Measurements from ENCODE around the gene FOXQ1.
"Not testable (repeated sequence)": the region's sequence is repeated elsewhere in the genome, so short reads cannot be mapped to it uniquely, and the experiment has no call there.

The FOXQ1 gene

DNA sequence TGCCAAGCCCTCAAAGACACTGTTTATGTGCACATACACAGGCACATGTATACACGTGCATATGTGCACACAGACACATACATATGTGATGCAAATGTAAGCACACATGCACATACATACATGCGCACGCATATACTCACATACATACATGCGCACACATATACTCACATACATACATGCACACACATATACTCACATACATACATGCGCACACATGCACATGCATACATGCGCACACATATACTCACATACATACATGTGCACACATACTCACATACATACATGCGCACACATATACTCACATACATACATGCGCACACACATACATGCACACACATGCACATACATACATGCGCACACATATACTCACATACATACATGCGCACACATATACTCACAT, 20.5 kb upstream of the FOXQ1 start:
- no peak for DNase-seq

DNA sequence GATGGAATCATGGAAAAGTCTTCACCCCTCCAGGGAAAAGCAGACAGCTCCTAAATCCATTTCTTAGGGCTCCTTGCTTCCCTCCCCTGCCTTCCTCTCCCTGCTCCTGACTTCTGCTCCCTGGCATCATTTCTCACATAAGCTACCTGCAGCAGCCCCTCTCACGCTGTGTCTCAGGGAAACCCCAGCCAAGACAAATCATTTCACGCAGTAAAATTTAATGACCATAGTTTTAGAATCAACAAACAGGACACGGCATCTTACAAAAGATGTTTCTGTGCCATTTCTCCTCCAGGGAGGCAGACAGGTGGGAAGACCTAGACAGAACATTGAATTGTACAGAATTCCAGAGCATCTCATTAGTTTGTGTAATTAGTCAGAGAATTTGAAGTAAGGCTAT, 16.5 kb upstream of the FOXQ1 start:
- DNase-seq: no peak

DNA sequence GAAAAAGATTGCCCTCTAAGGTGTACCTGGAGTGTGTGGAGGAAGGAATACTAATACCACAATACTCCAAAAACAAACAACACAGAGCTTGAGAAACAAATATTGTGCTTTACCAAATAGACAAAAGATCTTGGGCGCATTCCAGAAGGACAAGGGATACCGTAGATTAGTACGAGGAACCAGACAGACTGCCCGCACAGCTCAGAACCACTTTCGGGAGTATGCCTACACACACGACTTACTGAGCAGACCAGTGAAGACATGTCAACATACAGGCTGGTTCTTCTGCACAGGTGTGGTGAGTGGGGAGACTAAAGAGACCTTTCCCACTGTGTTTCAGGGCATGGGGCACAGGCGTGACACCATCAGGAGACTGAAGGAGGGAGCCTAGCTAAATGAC, 15.8 kb upstream of the FOXQ1 start:
- no peak for DNase-seq

DNA sequence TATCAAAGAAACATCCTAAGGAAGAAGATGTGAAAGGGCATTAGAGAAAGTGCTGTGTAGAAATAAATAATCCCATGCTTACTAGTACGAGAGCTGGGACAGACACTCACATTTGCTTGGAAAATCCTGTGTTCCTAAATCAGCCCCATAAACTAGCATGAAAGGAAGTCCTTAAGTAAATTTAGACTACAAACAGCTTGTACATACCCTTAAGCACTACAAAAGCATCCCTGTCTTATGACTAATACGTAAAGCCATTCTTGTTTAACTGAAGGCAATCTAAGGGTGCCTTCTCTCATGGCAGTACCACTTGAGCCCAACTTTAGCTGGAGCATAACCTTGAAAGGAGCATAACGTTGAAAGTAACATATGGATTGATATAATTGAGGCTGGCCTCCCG, 15.4 kb upstream of the FOXQ1 start:
- no peak for DNase-seq

DNA sequence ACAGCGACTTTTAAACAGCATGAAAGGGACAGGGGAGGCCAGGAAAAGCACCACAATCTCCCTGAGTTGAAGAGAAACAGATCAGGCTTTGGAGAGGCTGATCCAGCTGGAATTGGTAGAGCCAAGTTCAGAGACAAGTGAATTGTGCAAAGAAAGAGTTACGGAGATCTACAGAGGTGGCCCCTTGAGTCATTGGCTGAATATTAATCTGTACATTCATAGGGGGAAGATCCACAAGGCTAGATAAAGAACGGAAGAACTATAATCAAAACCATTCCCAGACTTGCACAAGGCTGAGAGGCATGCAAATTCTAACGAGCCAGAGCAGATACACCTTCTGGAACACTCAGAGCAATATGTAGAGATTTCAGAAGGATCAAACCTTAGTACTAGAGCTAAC, 14.2 kb upstream of the FOXQ1 start:
- no peak for DNase-seq

DNA sequence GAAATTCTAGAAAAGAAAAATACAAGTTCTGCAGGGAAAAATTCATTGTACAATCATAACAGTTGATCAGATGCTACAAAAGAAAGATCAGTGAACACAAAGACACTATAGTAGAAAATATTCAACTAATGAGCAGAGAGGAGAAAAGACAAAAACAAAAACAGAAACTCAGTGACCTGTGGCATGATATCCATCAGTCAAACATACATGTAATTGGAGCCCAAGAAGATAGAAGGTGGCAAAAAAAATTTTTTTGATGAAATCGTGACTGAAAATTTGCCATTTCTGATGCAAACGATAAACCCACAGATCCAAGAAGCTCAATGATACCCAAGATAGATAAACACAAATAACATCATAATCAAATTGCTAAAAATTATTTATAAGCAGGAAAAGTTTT, 13.1 kb upstream of the FOXQ1 start:
- no peak for DNase-seq

DNA sequence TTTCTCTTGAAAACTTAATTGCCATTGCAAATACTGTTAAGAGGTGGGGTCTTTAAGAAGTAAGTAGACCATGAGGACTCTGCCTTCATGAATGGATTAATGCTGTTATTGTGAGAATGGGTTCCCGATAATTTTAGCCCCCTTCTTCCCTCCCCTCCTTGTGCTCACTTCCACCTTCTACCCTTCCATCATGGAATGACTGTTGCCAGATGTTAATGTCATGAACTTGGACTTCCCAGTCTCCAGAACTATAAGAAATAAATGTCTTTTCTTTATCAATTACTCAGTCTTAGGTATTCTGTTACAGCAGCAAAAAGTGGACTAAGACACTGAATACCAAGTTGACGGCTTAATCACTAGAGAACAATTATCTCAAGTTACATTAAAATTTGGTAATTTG, 5.8 kb upstream of the FOXQ1 start:
- no peak for DNase-seq

DNA sequence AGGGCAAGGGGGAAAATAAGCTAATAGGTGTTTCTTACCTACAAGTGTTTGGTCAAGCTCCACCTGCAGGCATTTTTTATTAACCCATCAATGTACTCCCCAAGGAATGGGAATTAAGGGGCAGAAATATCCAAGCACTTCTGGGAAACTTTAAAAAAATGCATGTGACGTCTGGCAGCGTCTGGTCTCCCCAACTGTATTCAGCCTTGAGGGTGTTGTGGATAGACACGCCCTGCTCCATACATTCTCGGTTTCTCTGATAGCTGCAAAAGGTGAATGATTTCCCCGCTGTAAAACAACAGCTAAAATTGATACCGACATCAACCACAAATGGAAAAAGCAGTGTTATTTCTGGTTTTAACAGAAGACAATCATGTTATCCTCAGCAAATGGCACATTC, 2.5 kb upstream of the FOXQ1 start:
- DNase-seq: no peak

DNA sequence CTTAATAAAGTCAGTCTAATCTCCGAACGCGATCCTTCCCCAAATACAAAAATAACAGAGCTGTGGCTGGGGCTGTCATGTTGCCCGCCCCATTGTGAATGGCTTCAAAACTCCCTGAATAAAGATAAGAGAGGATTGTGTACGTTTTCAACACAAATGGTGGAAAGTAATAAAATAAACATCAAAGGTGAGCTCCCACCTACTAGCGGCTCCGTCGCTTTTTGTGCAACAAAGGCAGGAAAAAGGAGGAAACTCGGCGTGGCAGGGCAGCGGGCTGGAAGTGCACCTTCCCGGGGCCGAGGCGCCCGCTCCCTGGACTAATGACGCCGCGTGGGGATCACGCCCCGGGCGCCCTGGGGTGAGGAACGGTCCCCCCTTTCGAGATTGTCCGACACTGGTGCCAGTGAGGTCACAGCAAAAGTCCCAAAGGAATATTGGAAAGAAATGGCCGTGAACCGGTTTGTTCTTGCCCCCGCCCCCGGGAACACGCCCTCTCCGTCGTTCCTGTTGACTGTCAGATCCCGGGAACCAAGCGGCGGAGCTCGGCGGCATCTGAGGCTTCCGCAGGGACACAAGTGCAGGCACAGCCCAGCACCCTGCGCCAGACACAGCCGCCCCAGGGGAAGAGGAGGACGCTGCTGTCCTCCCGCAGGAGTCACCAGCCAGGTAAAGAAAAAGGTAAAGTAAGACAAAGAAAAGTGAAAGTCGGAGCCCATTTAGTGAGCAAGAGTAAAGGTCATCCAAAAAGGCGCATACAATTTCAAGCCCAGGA, 1.1 kb upstream of the FOXQ1 start:
- DNase-seq: no peak

DNA sequence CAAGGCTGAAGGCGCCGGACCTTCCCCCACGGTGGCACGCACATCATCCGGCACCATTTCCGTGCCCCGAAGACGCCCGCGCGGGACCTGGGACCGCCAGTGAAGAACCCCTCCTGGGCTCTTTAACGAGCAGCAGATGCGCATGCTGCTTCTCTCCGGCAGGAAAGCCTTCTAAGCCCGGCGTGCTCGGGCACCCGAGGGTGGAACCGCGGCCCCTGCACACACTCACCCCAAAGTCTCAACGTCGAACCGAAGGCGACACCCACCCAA, 240 bp downstream of the FOXQ1 start:
- DNase-seq: no peak

DNA sequence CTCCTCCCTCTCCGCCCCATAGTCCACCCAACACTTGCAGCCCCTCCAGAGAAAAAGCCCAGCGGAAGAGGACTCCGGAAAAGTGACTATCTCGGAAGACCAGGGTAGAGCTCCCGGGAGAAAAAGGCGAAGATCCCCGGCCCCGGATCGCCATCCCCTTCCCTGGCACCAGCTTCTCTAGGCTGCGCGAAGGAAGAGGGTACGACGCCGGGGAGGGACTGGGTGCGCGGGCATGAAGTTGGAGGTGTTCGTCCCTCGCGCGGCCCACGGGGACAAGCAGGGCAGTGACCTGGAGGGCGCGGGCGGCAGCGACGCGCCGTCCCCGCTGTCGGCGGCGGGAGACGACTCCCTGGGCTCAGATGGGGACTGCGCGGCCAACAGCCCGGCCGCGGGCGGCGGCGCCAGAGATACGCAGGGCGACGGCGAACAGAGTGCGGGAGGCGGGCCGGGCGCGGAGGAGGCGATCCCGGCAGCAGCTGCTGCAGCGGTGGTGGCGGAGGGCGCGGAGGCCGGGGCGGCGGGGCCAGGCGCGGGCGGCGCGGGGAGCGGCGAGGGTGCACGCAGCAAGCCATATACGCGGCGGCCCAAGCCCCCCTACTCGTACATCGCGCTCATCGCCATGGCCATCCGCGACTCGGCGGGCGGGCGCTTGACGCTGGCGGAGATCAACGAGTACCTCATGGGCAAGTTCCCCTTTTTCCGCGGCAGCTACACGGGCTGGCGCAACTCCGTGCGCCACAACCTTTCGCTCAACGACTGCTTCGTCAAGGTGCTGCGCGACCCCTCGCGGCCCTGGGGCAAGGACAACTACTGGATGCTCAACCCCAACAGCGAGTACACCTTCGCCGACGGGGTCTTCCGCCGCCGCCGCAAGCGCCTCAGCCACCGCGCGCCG, 822 bp downstream of the FOXQ1 start:
- no peak for DNase-seq

DNA sequence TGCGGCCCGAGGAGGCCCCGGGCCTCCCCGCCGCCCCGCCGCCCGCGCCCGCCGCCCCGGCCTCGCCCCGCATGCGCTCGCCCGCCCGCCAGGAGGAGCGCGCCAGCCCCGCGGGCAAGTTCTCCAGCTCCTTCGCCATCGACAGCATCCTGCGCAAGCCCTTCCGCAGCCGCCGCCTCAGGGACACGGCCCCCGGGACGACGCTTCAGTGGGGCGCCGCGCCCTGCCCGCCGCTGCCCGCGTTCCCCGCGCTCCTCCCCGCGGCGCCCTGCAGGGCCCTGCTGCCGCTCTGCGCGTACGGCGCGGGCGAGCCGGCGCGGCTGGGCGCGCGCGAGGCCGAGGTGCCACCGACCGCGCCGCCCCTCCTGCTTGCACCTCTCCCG, 1.5 kb downstream of the FOXQ1 start:
- no peak for DNase-seq

DNA sequence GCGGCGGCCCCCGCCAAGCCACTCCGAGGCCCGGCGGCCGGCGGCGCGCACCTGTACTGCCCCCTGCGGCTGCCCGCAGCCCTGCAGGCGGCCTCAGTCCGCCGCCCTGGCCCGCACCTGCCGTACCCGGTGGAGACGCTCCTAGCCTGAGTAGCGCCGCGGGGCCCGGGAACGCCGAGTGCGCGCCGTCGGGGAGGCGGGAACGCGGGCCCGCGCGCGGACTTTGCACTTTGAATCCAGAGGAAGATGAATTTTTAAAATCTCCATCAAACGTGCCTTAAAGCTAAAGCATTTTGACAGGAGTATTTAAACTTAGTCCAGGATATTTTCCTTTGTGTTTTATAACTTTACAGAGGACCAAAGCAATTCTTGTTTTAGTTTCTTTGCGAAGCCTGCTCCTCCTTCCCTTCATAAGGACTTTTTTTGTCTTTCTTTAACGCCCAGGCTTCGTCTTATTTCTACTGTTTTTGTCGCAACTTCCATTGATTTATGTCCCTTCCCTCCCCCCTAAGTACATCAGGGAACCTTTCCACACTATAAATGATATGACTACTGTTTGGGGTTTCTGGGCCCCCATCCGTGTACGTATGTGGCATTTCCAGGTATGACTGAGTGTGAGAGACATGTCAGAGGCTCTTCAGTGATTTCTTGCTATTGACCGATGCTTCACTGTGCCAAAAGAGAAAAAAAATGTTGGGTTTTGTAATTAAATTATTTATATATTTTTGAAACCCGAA, 2.0 kb downstream of the FOXQ1 start:
- DNase-seq: no peak

DNA sequence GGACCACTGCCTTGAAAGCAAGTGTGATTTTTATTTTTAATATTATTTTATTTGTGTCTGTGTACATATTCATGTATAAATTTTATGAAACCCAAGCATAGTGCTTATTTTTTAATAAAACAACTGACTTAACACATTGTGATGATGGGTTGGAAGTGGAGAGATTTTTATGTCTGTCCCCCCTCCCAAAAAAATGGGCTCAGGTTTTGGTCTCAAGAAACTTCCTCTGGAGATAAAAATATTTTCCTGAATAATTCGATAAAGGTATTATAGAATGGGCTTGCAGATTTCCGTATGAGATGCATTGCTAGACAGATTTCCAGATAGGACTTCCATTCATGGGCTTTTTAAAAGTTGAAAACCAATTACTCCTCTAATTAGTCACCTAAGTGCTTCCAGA, 2.7 kb downstream of the FOXQ1 start:
- DNase-seq: no peak

DNA sequence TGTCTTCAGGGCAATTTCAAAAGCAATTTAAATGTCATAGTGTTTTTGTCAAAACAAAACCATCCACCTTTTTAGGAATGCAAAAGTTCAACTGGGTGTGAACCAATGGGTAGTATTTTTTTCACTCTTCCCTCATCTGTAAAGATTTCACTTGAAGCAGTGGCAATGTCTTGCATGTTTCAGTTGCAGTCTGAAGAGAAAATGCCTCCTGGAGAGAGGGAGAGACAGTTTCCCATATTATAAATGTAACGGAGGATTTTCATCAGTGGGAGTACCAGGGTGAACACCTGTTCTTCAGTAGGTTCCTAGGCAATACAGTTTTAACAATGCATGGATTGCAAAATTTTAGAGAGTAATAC, 3.3 kb downstream of the FOXQ1 start:
- no peak for DNase-seq

DNA sequence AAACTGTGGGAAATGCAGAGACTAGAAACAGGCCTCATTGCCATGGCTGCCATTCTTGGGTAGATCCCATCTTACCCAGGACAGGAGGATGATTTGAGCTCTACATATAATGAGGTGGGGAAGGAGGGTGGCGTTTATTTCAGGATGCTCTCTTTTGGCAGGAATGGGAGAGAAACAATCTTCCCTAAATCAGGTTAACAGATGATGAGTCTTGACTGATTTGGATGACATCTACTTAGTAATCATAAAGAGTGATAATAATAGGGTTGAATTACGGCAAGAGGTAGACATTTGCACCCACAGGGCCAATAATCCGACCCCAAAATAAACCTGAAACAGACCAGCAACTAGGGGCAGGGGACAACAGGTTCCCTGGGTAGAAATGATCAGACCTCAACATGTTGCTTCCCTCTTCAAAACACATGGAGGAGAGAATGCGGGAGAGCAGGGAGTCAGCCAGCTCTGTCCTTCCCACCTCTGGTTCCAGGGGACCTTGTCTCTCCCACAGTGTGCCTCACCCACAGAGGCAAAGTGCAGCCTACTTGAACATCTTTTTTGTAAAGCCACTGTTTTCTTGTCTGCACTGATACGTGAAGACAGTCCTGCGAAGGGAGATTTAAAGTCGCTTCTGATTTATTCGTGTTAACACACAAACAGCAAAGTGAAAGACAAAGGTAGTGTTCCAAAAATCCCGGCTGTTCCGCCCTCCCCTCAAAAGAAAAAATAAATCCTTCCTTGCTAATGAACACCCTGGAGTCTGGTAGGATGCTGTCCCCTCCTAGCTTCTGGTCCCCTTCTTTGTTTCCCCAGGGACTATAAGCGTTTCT, 3.9 kb downstream of the FOXQ1 start:
- no peak for DNase-seq

DNA sequence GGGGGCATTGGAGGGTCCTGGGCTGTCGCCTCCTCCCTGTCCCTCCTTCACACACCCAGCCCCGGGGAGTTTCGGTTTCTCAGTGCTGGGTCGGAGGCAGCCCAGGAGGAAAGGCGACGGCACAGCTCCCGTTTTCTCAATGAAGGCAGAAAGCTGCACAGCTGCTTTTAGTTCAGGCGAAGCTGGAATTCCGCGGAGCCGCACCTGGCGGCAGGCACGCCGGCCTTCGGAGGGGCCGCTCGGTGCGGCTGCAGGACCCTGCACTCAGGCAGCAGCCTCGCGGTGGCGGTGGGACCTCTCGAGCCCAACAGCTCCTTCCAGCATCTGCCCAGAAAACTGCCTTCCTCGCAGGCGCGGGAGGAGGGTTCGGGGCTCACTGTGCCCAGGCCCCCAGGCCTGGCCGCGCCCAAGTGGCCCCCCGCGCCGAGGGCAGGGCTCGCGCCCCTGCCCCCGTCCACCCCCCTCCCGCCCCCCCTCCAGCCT, 4.6 kb downstream of the FOXQ1 start:
- no peak for DNase-seq

DNA sequence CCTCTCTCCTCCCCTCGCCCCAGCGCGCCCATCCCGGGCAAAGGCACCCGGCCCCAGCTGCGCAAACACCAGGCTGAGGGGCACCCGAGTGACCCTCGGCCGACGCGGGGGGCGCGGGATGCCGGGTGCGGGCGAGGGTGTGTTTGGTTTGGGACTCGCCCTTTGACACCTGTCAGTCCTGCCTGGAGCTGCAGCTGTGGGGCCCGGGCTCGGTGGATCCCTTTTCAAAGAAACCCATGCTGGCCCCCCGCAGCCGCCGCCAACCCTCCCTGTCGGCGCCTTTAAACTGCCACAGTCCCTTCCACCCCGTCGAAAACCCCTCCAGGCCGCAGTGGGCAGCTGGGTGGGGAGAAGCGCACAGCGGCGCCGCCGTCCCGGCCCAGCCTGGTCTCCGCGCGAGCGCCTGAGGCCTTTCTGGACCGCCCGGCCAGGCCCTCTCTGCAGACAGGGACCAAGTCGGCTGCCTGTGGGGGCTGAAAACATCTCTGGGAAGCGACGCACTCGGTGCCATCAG, 5.5 kb downstream of the FOXQ1 start:
- DNase-seq: no peak

DNA sequence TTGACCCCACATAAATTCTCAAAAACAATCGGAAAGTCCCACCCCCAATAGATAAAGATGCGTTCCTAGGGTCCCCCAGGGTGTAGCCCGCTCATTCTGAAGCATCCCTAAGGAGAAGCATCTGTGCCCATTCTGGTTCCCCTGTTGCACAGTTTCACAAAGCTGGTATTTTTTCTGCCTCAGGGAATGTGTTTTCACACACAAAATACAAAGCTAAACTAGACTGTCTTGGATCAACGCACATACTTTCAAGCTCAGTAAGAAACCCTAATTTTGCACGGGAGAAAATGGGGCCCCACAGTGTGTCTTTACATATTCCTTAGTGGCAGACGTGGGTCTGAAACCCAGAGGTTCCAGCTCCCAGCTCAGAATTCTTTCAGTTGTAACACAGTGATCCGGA, 6.1 kb downstream of the FOXQ1 start:
- DNase-seq: no peak

DNA sequence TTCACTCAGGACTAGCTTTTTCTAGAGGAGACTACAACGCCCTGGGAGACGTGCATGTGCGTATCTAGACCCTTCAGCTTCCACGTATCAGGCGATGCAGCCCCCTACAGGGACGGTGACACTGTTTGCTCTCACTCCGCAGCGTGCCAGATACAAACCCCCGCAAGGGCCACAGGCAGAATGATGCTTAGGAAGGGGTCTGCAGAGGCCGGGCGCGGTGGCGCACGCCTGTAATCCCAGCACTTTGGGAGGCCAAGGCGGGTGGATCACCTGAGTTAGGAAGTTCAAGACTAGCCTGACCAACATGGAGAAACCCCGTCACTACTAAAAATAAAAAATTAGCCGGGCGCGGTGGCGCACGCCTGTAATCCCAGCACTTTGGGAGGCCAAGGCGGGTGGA, 6.7 kb downstream of the FOXQ1 start:
- not testable (repeated sequence) for DNase-seq

DNA sequence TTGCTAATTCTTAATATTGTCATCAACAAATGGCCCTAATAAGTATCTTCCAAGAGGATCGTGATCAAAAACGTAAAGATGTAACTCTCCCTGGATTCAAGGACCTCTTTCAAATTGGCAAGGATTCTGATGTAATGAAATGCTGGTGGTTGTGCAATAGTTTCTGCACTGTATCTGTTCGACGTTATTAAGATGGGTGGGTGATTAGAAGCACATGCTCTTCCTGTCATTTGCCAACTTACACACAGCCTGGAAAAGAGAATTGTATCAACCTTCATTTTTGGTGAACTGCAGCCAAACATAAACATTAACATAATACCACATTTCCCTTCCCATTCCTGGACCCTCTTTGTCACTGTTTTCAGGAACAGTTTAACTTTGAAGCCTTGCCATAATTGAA, 9.8 kb downstream of the FOXQ1 start:
- no peak for DNase-seq

DNA sequence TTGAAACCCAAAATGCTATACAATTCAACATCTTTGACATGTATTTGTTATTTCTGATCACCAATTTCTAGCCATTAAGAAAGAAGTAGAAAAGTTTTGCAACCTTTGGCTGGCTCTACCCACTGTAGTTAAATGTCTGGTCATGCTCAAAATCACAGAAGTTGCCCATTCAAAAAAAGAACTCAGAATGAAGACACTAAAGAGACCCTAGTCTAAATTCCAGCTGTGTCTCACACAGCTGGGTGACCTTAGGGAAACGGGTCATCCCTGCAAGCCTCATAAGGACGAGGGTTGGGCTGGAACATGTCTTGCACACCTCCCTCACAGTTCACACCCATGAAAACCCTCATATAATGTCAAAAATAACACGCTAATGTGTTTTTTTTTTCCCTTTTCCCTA, 10.3 kb downstream of the FOXQ1 start:
- no peak for DNase-seq

DNA sequence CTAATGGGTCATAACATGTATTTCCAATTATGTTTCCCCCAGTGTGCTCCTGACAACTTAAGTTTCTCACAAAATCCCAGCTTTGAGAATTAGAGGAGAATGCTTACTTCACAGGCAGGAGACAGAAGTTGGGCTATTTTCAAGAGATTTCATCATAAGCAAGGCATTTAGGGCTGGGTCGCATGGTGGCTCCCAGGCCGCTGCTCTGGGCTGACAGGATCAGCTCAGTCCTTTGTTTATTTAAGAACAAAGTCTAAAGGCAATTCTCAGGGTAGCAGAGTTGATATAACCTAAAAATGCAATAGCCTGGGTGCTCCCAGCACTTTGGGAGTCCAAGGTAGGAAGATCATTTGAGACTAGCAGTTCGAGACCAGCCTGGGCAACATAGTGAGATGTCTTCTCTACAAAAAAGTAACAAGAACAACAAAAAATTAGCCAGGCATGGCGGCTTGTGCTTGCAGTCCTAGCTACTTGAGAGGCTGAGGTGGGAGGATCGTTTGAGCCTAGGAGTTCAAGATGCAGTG, 10.9 kb downstream of the FOXQ1 start:
- DNase-seq: no peak
